ENCODE results near the gene PKD1.

The PKD1 gene

DNA sequence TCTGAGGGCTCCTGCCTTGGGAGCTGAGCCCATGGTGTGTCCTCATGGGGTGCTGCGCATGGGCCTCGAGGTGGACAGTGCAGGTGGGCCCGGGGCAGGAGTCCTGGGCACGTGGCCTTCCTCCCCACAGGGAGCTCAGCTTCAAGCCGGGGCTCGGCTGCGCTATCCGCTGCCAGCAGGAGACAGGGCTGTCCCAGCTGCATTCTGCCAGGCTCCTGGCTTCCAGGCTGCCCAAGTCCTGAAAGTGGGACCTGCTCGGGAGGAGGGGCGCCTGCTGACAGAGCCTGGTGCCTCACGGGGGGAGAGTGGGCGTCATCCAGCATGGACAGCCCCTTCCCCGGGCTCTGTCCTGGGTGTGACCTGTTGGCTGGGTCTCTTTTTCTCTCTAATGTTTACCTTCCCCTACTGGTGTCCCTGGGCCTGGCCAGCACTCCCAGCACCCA lies 27.0 kb upstream of the PKD1 start:
- Histone ChIP-seq H3K27ac (ENCODE audit: insufficient read depth in 1 of 2, low read depth in 1 of 2, low read length in 2 of 2, poor library complexity in 1 of 2, severe bottlenecking in 2 of 2) (no peak overlapping the region), H3K4me3 (ENCODE audit: control insufficient read depth in 1 of 7, extremely low read depth in 1 of 7, insufficient read depth in 4 of 7, low read depth in 2 of 7, low read length in 6 of 7) (no peak overlapping the region), H3K36me3 (ENCODE audit: control insufficient read depth in 4 of 4, insufficient read depth in 4 of 4, low read length in 3 of 4) (peaks cover 4 to 45% (median 18%) of the 10 kb centered on the region in 4 experiments), H3K4me1 (ENCODE audit: control extremely low read depth in 1 of 4, control insufficient read depth in 4 of 4, insufficient read depth in 4 of 4, low read length in 3 of 4) (peaks cover 0 to 5% (median 3%) of the 10 kb centered on the region in 4 experiments), H3K9me3 (ENCODE audit: control extremely low read depth in 1 of 5, control insufficient read depth in 4 of 5, insufficient read depth in 2 of 5, low read depth in 1 of 5, low read length in 4 of 5) (peaks cover 0 to 8% (median 0%) of the 10 kb centered on the region in 5 experiments), H3K27me3 (replicated peaks in 2 of 5; ENCODE audit: control insufficient read depth in 4 of 5, insufficient read depth in 5 of 5, low read length in 4 of 5) (no peaks in the 10 kb centered on the region)
- WGBS (ENCODE audit: insufficient coverage): 95% methylated on average over 12 of the region's 13 CpGs
- POLR2A ChIA-PET: no interaction called here
- CTCF ChIA-PET: interaction anchor here (0.8 to 1.1 kb wide), 2 partner anchors 15 to 22 kb away, joined by 3 read pairs; no protein-coding TSS in a partner anchor
- no peak for DNase-seq

- no peak for DNase-seq
- H3K4me1 ChIP-seq (ENCODE audit: control extremely low read depth in 1 of 4, control insufficient read depth in 4 of 4, insufficient read depth in 4 of 4, low read length in 3 of 4): peaks cover 0 to 12% (median 7%) of the 10 kb centered on the region in 4 experiments
- H3K27ac ChIP-seq (ENCODE audit: insufficient read depth in 1 of 2, low read depth in 1 of 2, low read length in 2 of 2, poor library complexity in 1 of 2, severe bottlenecking in 2 of 2): no peak overlapping the region
- peaks cover 0 to 8% (median 0%) of the 10 kb centered on the region in 5 experiments for H3K9me3 ChIP-seq (ENCODE audit: control extremely low read depth in 1 of 5, control insufficient read depth in 4 of 5, insufficient read depth in 2 of 5, low read depth in 1 of 5, low read length in 4 of 5)
- peaks cover 4 to 37% (median 11%) of the 10 kb centered on the region in 4 experiments for H3K36me3 ChIP-seq (ENCODE audit: control insufficient read depth in 4 of 4, insufficient read depth in 4 of 4, low read length in 3 of 4)
- POLR2A ChIA-PET: no interaction called here
- H3K27me3 ChIP-seq (replicated peaks in 2 of 5; ENCODE audit: control insufficient read depth in 4 of 5, insufficient read depth in 5 of 5, low read length in 4 of 5): no peaks in the 10 kb centered on the region
- CTCF ChIA-PET: interaction anchor here (0.6 to 1.1 kb wide), 2 partner anchors 14 to 22 kb away, joined by 3 read pairs; no protein-coding TSS in a partner anchor
- WGBS (ENCODE audit: insufficient coverage): 91% methylated on average over 10 of the region's 10 CpGs
- no peak overlapping the region for H3K4me3 ChIP-seq (ENCODE audit: control insufficient read depth in 1 of 7, extremely low read depth in 1 of 7, insufficient read depth in 4 of 7, low read depth in 2 of 7, low read length in 6 of 7)
Observed at GRCh38 chr16:2161911-2162310, 26.2 kb upstream of the PKD1 start.

DNA sequence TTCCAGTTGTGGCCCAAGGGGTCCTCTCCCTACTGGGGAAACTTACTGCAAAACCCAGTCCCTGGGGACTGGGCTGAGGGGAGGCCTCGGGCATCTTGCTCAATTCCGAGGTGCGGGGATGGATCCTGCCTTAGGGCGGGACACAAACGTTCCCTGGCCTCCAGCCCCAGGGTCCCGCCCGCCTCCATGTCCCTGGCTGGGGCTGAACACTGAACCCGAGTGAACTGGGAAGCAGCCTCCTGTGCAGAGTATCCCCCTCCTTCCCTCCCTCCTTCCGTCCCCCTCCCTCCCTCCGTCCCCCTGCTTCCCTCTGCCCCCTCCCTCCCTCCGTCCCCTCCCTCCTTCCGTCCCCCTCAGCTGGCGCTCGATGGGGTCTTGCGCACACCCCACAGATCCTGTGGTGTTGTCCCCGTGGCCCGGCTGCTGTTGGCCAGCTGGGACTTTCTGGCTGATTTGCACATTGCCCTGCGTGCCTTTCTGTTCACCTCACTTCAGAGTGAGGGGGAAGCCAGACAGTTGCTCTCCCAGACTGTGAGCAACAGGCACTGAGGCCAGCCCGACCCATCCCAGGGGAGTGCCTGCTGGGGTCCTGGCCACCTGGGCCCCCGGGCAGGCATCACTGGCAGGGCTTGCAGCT lies 25.3 kb upstream of the PKD1 start:
- POLR2A ChIA-PET: no interaction called here
- 74% methylated on average over 12 of the region's 20 CpGs for WGBS (ENCODE audit: insufficient coverage)
- Histone ChIP-seq H3K27ac (ENCODE audit: insufficient read depth in 1 of 2, low read depth in 1 of 2, low read length in 2 of 2, poor library complexity in 1 of 2, severe bottlenecking in 2 of 2) (no peak overlapping the region), H3K4me3 (ENCODE audit: control insufficient read depth in 1 of 7, extremely low read depth in 1 of 7, insufficient read depth in 4 of 7, low read depth in 2 of 7, low read length in 6 of 7) (no peak overlapping the region), H3K36me3 (ENCODE audit: control insufficient read depth in 4 of 4, insufficient read depth in 4 of 4, low read length in 3 of 4) (peaks cover 4 to 28% (median 7%) of the 10 kb centered on the region in 4 experiments), H3K9me3 (ENCODE audit: control extremely low read depth in 1 of 5, control insufficient read depth in 4 of 5, insufficient read depth in 2 of 5, low read depth in 1 of 5, low read length in 4 of 5) (peaks cover 0 to 8% (median 0%) of the 10 kb centered on the region in 5 experiments), H3K4me1 (ENCODE audit: control extremely low read depth in 1 of 4, control insufficient read depth in 4 of 4, insufficient read depth in 4 of 4, low read length in 3 of 4) (peaks cover 0 to 17% (median 15%) of the 10 kb centered on the region in 4 experiments), H3K27me3 (replicated peaks in 2 of 5; ENCODE audit: control insufficient read depth in 4 of 5, insufficient read depth in 5 of 5, low read length in 4 of 5) (no peaks in the 10 kb centered on the region)
- no peak for DNase-seq
- CTCF ChIA-PET: no interaction called here

DNA sequence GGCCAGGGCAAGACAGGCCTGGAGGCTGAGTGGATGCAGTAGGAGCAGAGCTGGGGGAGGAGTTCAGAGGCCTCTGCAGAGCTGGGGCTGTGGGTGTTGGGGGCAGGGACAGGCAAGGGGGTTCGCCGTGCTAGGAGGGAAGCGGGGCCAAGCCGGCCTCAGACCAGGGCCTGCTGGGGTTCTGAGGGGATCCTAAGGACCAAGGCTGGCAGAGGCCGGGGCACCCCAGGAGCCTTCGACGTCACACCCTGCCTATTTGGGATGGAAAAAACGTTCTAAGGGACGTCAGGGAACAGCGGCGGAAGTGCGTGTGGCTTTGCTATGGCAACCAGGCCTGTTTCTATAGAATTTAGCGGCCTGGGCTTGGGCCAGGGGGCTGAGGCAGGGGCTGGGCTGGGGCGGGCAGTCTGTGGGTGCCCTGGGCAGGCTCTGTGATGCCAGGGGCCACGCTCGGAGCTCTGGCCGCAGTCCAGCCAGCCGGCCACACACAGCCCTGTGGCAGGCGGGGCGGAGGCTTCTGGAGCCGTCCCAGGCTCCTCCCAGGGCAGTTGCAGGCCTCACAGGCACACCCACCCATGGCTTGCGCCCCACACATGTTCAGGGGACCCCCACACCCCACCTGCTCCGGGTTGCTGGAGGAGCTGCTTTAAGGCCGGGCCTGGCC lies 23.6 kb upstream of the PKD1 start:
- WGBS (ENCODE audit: insufficient coverage): 96% methylated on average over 19 of the region's 24 CpGs
- Histone ChIP-seq H3K27me3 (replicated peaks in 2 of 5; ENCODE audit: control insufficient read depth in 4 of 5, insufficient read depth in 5 of 5, low read length in 4 of 5) (no peaks in the 10 kb centered on the region), H3K9me3 (ENCODE audit: control extremely low read depth in 1 of 5, control insufficient read depth in 4 of 5, insufficient read depth in 2 of 5, low read depth in 1 of 5, low read length in 4 of 5) (peaks cover 0 to 4% (median 0%) of the 10 kb centered on the region in 5 experiments), H3K4me1 (ENCODE audit: control extremely low read depth in 1 of 4, control insufficient read depth in 4 of 4, insufficient read depth in 4 of 4, low read length in 3 of 4) (peaks cover 0 to 24% (median 19%) of the 10 kb centered on the region in 4 experiments), H3K36me3 (ENCODE audit: control insufficient read depth in 4 of 4, insufficient read depth in 4 of 4, low read length in 3 of 4) (peaks cover 0 to 27% (median 2%) of the 10 kb centered on the region in 4 experiments), H3K4me3 (ENCODE audit: control insufficient read depth in 1 of 7, extremely low read depth in 1 of 7, insufficient read depth in 4 of 7, low read depth in 2 of 7, low read length in 6 of 7) (no peak overlapping the region), H3K27ac (ENCODE audit: insufficient read depth in 1 of 2, low read depth in 1 of 2, low read length in 2 of 2, poor library complexity in 1 of 2, severe bottlenecking in 2 of 2) (peak overlapping the region in 1 of 2 experiments; percentile 56)
- CTCF ChIA-PET: no interaction called here
- POLR2A ChIA-PET: no interaction called here
- DNase-seq: no peak

GRCh38 chr16:2158262-2158638 lies 22.6 kb upstream of the PKD1 start:
- Histone ChIP-seq H3K27ac (ENCODE audit: insufficient read depth in 1 of 2, low read depth in 1 of 2, low read length in 2 of 2, poor library complexity in 1 of 2, severe bottlenecking in 2 of 2) (peak overlapping the region in 1 of 2 experiments; percentile 58), H3K4me1 (ENCODE audit: control extremely low read depth in 1 of 4, control insufficient read depth in 4 of 4, insufficient read depth in 4 of 4, low read length in 3 of 4) (peaks cover 6 to 34% (median 30%) of the 10 kb centered on the region in 4 experiments), H3K36me3 (ENCODE audit: control insufficient read depth in 4 of 4, insufficient read depth in 4 of 4, low read length in 3 of 4) (peaks cover 0 to 30% (median 0%) of the 10 kb centered on the region in 4 experiments), H3K27me3 (replicated peaks in 2 of 5; ENCODE audit: control insufficient read depth in 4 of 5, insufficient read depth in 5 of 5, low read length in 4 of 5) (no peaks in the 10 kb centered on the region), H3K9me3 (ENCODE audit: control extremely low read depth in 1 of 5, control insufficient read depth in 4 of 5, insufficient read depth in 2 of 5, low read depth in 1 of 5, low read length in 4 of 5) (no peaks in the 10 kb centered on the region), H3K4me3 (ENCODE audit: control insufficient read depth in 1 of 7, extremely low read depth in 1 of 7, insufficient read depth in 4 of 7, low read depth in 2 of 7, low read length in 6 of 7) (no peak overlapping the region)
- POLR2A ChIA-PET: no interaction called here
- CTCF ChIA-PET: no interaction called here
- WGBS (ENCODE audit: insufficient coverage): 93% methylated on average over 14 of the region's 15 CpGs
- no peak for DNase-seq

DNA sequence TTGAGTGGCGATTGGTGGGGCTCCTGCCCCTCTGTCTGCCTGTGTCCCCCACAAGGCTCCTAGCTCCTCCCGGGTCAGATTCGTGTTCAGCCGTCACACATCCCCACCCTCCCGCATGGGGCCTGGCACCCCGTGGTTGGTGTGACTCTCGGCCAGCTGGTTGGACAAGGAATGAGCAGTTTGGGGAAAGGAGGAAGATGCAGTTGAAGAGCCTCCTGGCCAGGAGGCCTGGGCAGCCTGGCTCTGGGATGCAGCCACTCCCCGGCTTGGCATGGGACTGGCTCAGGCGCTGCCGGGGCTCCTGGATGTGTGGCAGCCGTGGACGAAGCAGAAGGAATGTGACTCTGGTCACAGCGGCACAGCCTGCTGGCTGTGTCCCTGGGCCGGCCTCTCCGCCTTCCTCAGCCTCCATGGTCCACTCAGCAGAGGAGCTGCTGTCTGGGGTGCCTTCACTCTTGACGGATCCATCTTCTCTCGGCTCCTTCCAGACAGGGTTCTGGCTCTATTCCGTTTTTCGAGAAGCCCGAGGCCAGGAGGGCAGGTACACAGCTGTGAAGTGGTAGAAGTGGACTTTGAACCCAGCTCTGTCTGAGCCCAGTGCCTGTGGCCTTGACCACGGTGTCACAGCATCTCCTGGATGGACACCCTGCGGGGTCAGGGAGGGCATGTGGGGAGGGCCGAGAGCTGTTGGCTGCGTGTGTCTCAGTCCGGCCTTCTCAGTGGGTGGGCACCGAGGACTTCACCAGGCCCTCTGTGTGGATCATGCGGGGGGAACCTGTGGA lies 22.0 kb upstream of the PKD1 start:
- Histone ChIP-seq H3K4me3 (ENCODE audit: control insufficient read depth in 1 of 7, extremely low read depth in 1 of 7, insufficient read depth in 4 of 7, low read depth in 2 of 7, low read length in 6 of 7) (no peak overlapping the region), H3K9me3 (ENCODE audit: control extremely low read depth in 1 of 5, control insufficient read depth in 4 of 5, insufficient read depth in 2 of 5, low read depth in 1 of 5, low read length in 4 of 5) (no peaks in the 10 kb centered on the region), H3K27me3 (replicated peaks in 2 of 5; ENCODE audit: control insufficient read depth in 4 of 5, insufficient read depth in 5 of 5, low read length in 4 of 5) (no peaks in the 10 kb centered on the region), H3K4me1 (ENCODE audit: control extremely low read depth in 1 of 4, control insufficient read depth in 4 of 4, insufficient read depth in 4 of 4, low read length in 3 of 4) (peaks cover 6 to 40% (median 36%) of the 10 kb centered on the region in 4 experiments), H3K27ac (ENCODE audit: insufficient read depth in 1 of 2, low read depth in 1 of 2, low read length in 2 of 2, poor library complexity in 1 of 2, severe bottlenecking in 2 of 2) (peak overlapping the region in 1 of 2 experiments; percentile 58), H3K36me3 (ENCODE audit: control insufficient read depth in 4 of 4, insufficient read depth in 4 of 4, low read length in 3 of 4) (peaks cover 0 to 32% (median 4%) of the 10 kb centered on the region in 4 experiments)
- DNase-seq: no peak
- ChIA-PET CTCF (no interaction called here), POLR2A (no interaction called here)
- 96% methylated on average over 21 of the region's 27 CpGs for WGBS (ENCODE audit: insufficient coverage)

All from common myeloid progenitor, CD34-positive (primary cell).